ENCODE results near the gene ZNF638.

The ZNF638 gene, protein sequence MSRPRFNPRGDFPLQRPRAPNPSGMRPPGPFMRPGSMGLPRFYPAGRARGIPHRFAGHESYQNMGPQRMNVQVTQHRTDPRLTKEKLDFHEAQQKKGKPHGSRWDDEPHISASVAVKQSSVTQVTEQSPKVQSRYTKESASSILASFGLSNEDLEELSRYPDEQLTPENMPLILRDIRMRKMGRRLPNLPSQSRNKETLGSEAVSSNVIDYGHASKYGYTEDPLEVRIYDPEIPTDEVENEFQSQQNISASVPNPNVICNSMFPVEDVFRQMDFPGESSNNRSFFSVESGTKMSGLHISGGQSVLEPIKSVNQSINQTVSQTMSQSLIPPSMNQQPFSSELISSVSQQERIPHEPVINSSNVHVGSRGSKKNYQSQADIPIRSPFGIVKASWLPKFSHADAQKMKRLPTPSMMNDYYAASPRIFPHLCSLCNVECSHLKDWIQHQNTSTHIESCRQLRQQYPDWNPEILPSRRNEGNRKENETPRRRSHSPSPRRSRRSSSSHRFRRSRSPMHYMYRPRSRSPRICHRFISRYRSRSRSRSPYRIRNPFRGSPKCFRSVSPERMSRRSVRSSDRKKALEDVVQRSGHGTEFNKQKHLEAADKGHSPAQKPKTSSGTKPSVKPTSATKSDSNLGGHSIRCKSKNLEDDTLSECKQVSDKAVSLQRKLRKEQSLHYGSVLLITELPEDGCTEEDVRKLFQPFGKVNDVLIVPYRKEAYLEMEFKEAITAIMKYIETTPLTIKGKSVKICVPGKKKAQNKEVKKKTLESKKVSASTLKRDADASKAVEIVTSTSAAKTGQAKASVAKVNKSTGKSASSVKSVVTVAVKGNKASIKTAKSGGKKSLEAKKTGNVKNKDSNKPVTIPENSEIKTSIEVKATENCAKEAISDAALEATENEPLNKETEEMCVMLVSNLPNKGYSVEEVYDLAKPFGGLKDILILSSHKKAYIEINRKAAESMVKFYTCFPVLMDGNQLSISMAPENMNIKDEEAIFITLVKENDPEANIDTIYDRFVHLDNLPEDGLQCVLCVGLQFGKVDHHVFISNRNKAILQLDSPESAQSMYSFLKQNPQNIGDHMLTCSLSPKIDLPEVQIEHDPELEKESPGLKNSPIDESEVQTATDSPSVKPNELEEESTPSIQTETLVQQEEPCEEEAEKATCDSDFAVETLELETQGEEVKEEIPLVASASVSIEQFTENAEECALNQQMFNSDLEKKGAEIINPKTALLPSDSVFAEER (N-terminal part only)

DNA sequence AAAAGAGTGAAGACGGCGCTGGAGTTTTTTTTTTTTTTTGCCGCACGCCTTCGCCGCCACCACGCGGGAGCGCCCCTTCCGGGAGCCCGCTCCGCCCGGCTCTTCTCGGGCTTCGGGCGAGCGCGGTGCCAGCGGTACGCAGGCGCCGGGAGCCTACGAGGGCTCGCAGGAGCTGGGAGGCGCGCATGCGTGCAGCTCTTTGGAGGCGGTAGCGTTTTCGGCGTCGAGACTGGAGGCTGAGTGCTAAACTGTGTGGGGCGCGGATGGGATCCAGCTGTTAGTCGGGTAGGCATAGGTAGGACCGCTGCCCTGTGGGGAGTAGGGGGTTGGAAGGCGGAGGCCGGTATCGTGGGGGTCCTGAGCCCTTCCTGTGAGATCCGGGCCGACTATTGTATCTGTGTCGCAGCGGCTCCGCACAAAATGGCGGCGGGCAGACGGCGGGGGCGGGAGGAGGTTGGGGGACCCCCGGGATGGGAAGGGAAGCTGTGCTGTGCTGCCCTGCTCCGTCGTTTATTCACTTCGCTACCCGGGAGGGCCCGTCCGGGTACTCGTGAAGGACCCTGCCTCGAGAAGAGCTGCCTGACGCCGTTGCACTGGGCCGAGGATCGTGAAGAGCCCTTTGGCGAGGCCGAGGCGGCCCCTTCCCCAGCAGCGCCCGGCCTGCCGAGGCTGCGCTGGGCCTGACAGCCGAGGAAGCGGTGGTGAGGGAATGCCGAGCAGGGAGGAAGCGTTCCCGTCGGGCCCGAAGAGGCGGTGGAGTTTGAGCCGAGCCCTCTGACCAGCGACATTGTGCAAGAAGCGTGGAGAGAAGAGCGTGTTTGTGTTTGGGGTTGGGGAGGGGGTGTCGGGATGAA, at the start of gene ZNF638:
TSS of gene ZNF638 (plus strand) at position 202 of the 854 bp plus-strand sequence. CDS start 17,173 bp downstream, outside the sequence.
- Histone ChIP-seq H3K9me3 (ENCODE audit: low read length) (peaks cover 3% of the 10 kb centered on the region), H3K36me3 (ENCODE audit: insufficient read depth, low read length) (peaks cover 15% of the 10 kb centered on the region)

DNA sequence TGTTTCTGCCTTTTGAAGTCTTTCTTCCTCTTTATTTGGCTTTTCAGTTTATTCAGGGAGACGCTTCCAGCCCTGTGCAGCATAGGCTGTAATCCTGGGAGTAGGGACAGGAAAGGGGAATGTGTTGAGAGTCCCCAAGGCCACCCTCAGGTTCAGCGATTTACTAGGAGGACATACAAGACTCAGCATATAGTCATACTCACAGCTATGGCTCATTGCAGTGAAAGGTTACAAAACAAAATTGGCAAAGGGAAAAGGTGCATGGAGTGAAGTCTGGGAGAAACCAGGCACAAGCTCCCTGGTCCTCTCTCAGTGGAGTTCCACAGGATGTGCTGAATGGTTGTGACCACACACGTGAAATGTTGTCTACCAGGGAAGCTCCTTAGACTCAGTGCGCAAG, 49.6 kb upstream of the ZNF638 start:
- Histone ChIP-seq H3K9me3 (ENCODE audit: low read length) (no peaks in the 10 kb centered on the region), H3K4me1 (ENCODE audit: insufficient read depth, low read length) (peaks cover 12% of the 10 kb centered on the region), H3K27me3 (ENCODE audit: insufficient read depth, low read length) (no peaks in the 10 kb centered on the region), H2AFZ (ENCODE audit: low read depth, low read length) (no peak overlapping the region), H3K4me3 (ENCODE audit: low read length) (no peak overlapping the region), H3K36me3 (ENCODE audit: insufficient read depth, low read length) (no peaks in the 10 kb centered on the region)

More for the DNA sequence above, at the start of gene ZNF638:
- no peaks in the 10 kb centered on the region for H3K27me3 ChIP-seq (ENCODE audit: insufficient read depth, low read length)
- peak within 1 kb of the TSS; percentile 7 for H2AFZ ChIP-seq (ENCODE audit: low read depth, low read length)
- H3K4me1 ChIP-seq (ENCODE audit: insufficient read depth, low read length): peaks cover 13% of the 10 kb centered on the region
- peak within 1 kb of the TSS; percentile 73 for H3K4me3 ChIP-seq (ENCODE audit: low read length)

DNA sequence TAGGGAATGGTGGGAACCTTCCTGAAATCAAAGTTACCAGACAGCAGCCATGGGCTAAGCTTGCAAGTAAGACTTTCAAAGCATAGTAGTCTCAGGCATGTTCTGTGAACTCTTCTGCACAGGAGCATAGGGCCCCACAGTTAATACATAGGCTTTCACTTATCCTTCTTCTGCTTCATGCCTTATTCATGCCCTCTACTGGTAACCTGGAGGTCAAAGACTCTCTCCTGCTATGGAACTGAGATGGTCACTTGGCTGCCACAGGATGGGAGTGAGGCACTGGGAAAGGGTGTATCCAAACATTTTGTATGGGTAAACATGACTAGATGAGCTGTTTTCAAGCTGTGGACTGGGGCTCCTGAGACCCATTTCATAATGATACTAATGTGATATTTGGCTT, 49.1 kb upstream of the ZNF638 start:
- Histone ChIP-seq H3K9me3 (ENCODE audit: low read length) (no peaks in the 10 kb centered on the region), H3K27me3 (ENCODE audit: insufficient read depth, low read length) (no peaks in the 10 kb centered on the region), H2AFZ (ENCODE audit: low read depth, low read length) (no peak overlapping the region)

DNA sequence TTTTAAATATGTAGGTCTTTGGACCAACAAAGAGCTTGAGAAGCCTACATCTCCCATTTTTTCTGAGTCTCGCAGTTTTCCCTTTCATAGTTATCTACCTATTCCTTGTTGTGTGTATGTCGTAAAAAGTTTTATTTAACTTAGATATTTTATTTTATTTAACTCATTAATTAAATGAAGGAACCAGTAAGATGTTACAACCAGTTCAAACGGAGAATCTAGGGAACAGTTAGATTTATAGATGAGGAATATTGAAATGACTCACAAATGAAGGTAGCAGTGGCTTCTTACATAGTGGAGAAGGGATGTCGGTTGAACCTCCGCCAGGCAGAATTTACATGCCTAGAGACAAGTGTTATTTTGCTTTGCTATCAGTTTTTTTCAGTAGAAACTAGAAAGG, 48.5 kb upstream of the ZNF638 start:
- Histone ChIP-seq H3K9me3 (ENCODE audit: low read length) (no peaks in the 10 kb centered on the region), H3K27me3 (ENCODE audit: insufficient read depth, low read length) (no peaks in the 10 kb centered on the region)

More for the DNA sequence above, 49.1 kb upstream of the ZNF638 start:
- Histone ChIP-seq H3K36me3 (ENCODE audit: insufficient read depth, low read length) (no peaks in the 10 kb centered on the region), H3K4me3 (ENCODE audit: low read length) (no peak overlapping the region), H3K4me1 (ENCODE audit: insufficient read depth, low read length) (peaks cover 12% of the 10 kb centered on the region)

DNA sequence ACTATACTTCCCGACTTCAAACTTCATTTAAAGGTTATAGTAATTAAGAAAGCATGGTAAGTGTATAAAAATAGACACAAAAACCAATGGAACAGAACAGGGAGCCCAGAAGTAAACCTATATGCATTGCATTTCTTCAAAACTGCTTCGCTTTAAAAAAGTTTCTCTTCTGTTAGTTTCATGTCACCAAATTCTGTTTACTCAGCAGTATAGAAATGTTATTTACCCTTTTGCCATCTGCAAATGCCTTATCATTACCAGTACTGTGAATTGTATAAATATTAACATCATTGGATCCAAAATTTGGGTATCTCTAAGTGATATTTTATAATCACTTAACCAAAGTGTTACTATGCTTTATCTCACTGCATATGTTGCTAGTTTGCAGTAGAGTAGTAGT, 45.9 kb upstream of the ZNF638 start:
- no peaks in the 10 kb centered on the region for H3K36me3 ChIP-seq (ENCODE audit: insufficient read depth, low read length)
- no peaks in the 10 kb centered on the region for H3K27me3 ChIP-seq (ENCODE audit: insufficient read depth, low read length)
- no peak overlapping the region for H3K4me3 ChIP-seq (ENCODE audit: low read length)
- H3K9me3 ChIP-seq (ENCODE audit: low read length): no peaks in the 10 kb centered on the region
- H2AFZ ChIP-seq (ENCODE audit: low read depth, low read length): no peak overlapping the region
- no peaks in the 10 kb centered on the region for H3K4me1 ChIP-seq (ENCODE audit: insufficient read depth, low read length)

More for the DNA sequence above, 48.5 kb upstream of the ZNF638 start:
- Histone ChIP-seq H3K4me1 (ENCODE audit: insufficient read depth, low read length) (peaks cover 6% of the 10 kb centered on the region), H3K4me3 (ENCODE audit: low read length) (no peak overlapping the region), H3K36me3 (ENCODE audit: insufficient read depth, low read length) (no peaks in the 10 kb centered on the region), H2AFZ (ENCODE audit: low read depth, low read length) (no peak overlapping the region)

DNA sequence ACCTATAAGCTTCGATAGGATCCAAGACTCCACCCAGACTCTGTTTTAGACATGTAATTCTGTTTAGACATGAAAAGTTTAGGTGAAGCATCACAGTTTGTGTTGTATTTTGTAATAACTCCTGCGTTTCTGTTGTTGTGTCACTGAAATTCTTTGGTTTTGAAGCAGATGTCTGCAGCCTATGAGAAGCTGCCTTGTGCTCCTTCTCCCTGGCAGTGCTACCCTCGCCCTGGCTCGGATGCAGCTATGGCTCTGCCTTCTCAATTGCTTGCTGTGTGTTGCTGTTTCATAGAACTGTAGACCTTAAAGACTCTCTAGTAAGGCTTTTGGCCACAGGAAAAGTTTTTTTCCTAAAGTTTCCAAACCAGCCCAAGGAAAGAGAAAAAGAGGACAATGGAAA, 40.2 kb upstream of the ZNF638 start:
- Histone ChIP-seq H3K36me3 (ENCODE audit: insufficient read depth, low read length) (no peaks in the 10 kb centered on the region), H2AFZ (ENCODE audit: low read depth, low read length) (no peak overlapping the region), H3K27me3 (ENCODE audit: insufficient read depth, low read length) (no peaks in the 10 kb centered on the region), H3K4me3 (ENCODE audit: low read length) (no peak overlapping the region), H3K4me1 (ENCODE audit: insufficient read depth, low read length) (no peaks in the 10 kb centered on the region), H3K9me3 (ENCODE audit: low read length) (no peaks in the 10 kb centered on the region)

DNA sequence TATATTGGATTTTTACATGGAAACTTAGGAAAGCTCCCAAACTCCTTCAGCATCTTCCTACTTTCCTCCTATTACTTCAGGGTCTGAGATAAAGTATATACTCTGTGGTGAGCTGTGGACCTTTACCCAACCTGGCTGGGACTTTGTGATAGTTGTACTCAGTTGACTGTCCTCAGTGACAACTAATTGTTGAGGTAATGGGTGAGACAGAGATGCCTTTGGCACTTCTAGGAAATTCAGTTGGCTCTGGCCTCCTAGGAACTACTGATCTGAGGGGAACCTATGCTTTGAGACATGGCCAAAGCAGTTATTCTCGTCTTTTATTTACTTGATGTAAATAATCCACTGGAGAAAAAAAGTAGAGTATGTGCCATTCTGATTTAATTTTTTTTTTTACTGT, 39.4 kb upstream of the ZNF638 start:
- Histone ChIP-seq H3K9me3 (ENCODE audit: low read length) (no peaks in the 10 kb centered on the region), H3K4me1 (ENCODE audit: insufficient read depth, low read length) (no peaks in the 10 kb centered on the region), H3K27me3 (ENCODE audit: insufficient read depth, low read length) (no peaks in the 10 kb centered on the region), H3K36me3 (ENCODE audit: insufficient read depth, low read length) (no peaks in the 10 kb centered on the region), H3K4me3 (ENCODE audit: low read length) (no peak overlapping the region), H2AFZ (ENCODE audit: low read depth, low read length) (no peak overlapping the region)

DNA sequence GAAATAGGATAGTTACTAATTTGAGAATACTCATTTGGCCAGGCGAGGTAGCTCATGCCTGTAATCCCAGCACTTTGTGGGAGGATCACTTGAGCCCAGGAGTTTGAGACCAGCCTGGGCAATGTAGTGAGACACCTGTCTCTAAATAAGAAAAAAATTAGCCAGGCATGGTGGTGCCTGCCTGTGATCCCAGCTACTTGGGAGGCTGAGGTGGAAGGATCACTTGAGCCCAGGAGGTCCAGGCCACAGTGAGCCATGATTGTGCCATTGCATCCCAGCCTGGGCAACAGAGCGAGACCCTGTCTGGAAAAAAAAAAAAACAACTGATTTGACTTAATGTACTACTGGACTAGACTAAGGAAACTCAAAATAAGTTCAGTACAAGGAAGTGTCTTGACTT, 32.7 kb upstream of the ZNF638 start:
- Histone ChIP-seq H2AFZ (ENCODE audit: low read depth, low read length) (no peak overlapping the region), H3K36me3 (ENCODE audit: insufficient read depth, low read length) (no peaks in the 10 kb centered on the region), H3K27me3 (ENCODE audit: insufficient read depth, low read length) (no peaks in the 10 kb centered on the region), H3K4me3 (ENCODE audit: low read length) (no peak overlapping the region), H3K4me1 (ENCODE audit: insufficient read depth, low read length) (no peaks in the 10 kb centered on the region), H3K9me3 (ENCODE audit: low read length) (no peaks in the 10 kb centered on the region)

DNA sequence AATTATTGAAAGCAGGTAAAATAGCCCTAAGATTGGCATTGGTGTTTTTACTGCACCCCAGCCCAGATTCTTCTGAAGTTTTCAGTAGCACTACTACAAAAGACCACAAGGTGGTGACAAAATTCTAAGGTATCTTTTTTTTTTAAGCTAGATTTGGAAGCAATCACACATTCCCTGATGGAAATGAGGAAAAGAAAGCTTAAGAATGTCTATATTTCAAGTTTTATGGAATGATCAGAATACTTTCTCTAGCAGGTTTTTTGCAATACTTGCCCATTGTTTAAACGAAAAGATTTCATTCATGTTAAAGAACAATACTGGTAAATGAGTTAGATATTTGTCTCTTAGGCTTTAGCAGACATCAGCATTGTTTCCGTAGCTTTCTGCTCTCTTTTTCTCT, 32.1 kb upstream of the ZNF638 start:
- H3K36me3 ChIP-seq (ENCODE audit: insufficient read depth, low read length): no peaks in the 10 kb centered on the region
- no peaks in the 10 kb centered on the region for H3K27me3 ChIP-seq (ENCODE audit: insufficient read depth, low read length)
- no peaks in the 10 kb centered on the region for H3K9me3 ChIP-seq (ENCODE audit: low read length)
- no peaks in the 10 kb centered on the region for H3K4me1 ChIP-seq (ENCODE audit: insufficient read depth, low read length)
- peak overlapping the region; percentile 63 for H2AFZ ChIP-seq (ENCODE audit: low read depth, low read length)
- no peak overlapping the region for H3K4me3 ChIP-seq (ENCODE audit: low read length)

DNA sequence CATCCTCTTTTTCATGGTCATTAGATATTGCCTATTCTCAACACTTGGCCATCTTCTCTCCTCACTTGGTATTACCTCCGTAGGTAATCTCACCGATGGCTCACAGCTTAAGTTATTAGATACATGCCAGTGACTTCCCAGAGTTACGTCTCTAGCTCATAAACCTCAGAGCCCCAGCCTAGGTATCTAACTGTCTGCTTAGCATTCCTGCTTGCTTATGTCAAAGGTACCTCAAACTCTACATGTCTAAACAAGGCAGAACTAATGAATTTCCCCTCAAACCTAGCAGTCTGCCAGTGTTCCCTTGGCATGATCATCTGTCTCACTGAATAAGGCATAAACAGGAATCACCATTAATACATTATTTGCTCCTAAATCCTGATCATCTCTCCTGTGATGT, 27.7 kb upstream of the ZNF638 start:
- Histone ChIP-seq H3K36me3 (ENCODE audit: insufficient read depth, low read length) (no peaks in the 10 kb centered on the region), H3K4me1 (ENCODE audit: insufficient read depth, low read length) (no peaks in the 10 kb centered on the region), H3K27me3 (ENCODE audit: insufficient read depth, low read length) (no peaks in the 10 kb centered on the region), H3K4me3 (ENCODE audit: low read length) (no peak overlapping the region), H2AFZ (ENCODE audit: low read depth, low read length) (no peak overlapping the region), H3K9me3 (ENCODE audit: low read length) (no peaks in the 10 kb centered on the region)

DNA sequence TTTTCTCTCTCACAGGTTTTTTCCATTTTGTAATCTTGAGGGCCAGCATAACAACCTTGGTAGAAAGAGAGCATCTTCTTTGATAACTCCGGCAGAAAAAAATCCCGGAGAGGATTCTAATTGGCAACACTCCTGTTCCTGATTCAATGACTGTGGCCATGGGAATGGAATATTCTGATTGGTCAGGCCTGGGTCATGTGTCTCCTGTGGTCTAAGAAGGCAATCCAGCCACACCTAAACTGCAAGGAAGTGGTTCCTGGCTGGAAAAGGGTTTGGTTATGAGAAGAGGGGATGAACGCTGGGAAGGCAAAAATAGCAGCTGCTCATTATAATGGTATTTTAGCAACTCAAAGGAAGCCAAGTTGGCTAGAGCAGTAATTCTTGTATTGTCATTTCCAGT, 24.8 kb upstream of the ZNF638 start:
- Histone ChIP-seq H3K4me1 (ENCODE audit: insufficient read depth, low read length) (no peaks in the 10 kb centered on the region), H3K36me3 (ENCODE audit: insufficient read depth, low read length) (no peaks in the 10 kb centered on the region), H2AFZ (ENCODE audit: low read depth, low read length) (no peak overlapping the region), H3K27me3 (ENCODE audit: insufficient read depth, low read length) (no peaks in the 10 kb centered on the region), H3K4me3 (ENCODE audit: low read length) (no peak overlapping the region), H3K9me3 (ENCODE audit: low read length) (no peaks in the 10 kb centered on the region)

DNA sequence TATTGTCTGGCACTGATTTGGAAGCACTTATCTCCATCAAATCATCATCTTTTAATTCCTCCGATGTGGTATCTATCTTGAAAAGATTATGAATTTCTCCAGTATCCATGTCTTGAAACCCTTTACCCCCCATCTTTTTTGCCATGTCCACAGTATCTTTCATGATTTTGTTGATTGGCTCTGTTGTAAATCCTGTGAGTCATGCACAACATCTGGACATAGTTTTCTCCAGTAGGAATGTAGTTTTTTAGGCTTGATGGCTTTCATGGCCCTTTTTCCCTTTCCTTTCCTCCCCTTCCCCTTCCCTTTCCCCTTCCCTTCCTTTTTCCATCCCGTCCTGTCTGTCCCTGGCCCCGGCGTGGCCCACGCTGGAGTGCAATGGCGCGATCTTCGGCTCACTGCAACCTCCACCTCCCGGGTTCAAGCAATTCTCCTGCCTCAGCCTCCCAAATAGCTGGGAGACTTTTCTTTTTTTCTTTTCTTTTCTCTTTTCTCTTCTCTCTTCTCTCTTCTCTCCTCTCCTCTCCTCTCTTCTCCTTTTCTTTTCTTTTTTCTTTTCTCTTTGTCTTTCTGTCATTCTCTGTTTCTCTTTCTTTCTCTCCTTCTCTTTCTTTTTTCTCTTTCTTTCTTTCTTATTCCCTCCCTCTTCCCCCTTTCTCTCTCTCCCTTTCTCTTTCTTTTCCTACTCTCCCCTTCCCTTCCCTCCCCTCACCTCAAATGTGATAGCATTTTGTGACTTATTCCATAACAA, 18.4 kb upstream of the ZNF638 start:
- Histone ChIP-seq H2AFZ (ENCODE audit: low read depth, low read length) (no peak overlapping the region), H3K27me3 (ENCODE audit: insufficient read depth, low read length) (no peaks in the 10 kb centered on the region), H3K4me1 (ENCODE audit: insufficient read depth, low read length) (no peaks in the 10 kb centered on the region), H3K4me3 (ENCODE audit: low read length) (no peak overlapping the region), H3K36me3 (ENCODE audit: insufficient read depth, low read length) (no peaks in the 10 kb centered on the region), H3K9me3 (ENCODE audit: low read length) (no peaks in the 10 kb centered on the region)
